Measurements from ENCODE around the gene HCN4.
"Not testable (repeated sequence)": the region's sequence is repeated elsewhere in the genome, so short reads cannot be mapped to it uniquely, and the experiment has no call there.

Gene HCN4

DNA sequence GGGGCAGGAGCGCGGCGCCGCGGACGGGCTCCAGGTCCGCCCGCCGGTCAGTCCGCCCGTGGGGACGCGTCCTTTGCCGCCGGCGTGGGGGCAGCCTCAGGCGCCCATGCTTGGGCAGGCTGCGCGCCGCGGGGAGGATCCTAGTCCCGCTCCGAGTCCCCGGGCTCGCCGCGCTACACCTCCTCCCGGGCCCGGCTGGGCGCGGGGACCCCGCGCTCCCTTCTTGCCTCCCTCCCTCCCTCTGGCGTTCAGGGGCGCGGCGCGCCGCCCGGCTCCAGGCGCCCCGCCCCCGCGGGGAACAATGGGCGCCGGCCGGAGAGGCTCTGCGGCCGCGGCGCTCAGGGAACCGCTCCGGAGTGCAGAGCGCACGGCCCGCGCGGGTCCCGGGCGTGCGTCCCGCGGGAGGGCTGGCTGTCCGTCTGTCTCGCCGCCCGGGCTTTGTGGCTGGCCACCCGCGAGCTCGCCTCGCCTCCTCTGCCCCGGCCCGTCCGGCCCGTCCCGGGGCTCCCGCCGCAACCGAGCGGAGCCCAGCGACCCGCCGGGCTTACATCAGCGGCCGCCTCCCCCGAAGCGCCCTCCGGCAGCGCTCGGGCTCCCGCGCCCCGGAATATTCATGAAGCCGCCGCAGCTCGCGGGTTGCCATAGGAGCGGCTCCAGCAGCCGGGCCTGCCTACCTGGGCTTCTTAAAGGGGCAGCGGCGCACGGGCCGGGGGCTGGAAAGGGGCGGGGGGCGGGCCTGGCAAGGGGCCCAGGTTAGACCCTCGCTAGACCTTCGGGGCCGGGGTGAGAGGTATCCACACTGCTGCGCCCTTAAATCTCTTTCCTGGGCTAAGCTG is at the start of gene HCN4:
HCN4 (minus strand) TSS at position 658 of the 836 bp plus-strand sequence. CDS start 688 bp downstream, outside the sequence.
- no peak within 1 kb of the TSS for H3K4me3 ChIP-seq (ENCODE audit: low read depth, low read length)
- no peak for DNase-seq (ENCODE audit: low read depth)
- TF ChIP-seq, protein P1, sequence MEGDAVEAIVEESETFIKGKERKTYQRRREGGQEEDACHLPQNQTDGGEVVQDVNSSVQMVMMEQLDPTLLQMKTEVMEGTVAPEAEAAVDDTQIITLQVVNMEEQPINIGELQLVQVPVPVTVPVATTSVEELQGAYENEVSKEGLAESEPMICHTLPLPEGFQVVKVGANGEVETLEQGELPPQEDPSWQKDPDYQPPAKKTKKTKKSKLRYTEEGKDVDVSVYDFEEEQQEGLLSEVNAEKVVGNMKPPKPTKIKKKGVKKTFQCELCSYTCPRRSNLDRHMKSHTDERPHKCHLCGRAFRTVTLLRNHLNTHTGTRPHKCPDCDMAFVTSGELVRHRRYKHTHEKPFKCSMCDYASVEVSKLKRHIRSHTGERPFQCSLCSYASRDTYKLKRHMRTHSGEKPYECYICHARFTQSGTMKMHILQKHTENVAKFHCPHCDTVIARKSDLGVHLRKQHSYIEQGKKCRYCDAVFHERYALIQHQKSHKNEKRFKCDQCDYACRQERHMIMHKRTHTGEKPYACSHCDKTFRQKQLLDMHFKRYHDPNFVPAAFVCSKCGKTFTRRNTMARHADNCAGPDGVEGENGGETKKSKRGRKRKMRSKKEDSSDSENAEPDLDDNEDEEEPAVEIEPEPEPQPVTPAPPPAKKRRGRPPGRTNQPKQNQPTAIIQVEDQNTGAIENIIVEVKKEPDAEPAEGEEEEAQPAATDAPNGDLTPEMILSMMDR (IDR thresholded peaks at IDR 0.05; ENCODE audit: insufficient read depth, low read depth, low read length, missing control alignments): no peak

DNA sequence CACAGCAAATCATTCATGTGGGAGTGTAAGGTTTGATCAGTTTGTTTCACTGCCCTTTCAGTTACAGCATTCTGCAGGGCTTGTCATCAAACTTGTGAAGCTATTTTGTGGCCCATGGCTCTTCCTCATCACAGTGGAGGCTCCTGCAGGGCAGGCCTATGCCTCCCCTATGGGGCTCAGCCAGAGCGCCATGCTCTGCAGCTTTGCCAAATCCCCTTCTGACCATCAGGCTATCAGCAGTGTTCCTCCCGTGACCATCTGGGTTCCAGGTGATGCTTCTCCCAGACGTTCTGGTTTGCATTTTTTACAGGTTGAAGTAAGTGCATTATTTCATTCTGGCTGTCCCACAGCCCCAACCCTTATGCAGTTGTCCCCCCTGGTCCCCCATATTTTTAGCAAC is 46.1 kb upstream of the HCN4 start:
- no peak for DNase-seq (ENCODE audit: low read depth)
- TF ChIP-seq, protein P1 (IDR thresholded peaks at IDR 0.05; ENCODE audit: insufficient read depth, low read depth, low read length, missing control alignments): no peak
- H3K4me3 ChIP-seq (ENCODE audit: low read depth, low read length): no peak overlapping the region

DNA sequence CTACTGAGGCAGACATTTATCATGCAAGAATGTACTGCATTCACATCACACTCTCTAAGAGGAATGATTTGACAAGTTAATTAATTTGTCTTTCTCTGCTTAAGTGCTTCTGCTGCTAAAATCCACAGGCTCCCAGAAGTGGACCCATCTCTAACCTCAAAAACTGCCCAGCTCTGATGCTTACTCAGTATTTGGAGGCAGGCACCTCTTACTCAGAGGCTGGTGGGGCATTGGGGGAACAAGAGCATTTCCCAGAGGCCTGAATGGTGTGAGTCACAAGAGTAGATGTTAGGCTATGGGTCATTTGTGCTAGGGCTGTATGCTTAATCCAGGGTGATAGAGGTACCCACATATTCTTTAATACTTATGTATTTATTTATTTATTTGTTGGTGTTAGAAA is 34.4 kb upstream of the HCN4 start:
- H3K4me3 ChIP-seq (ENCODE audit: low read depth, low read length): no peak overlapping the region
- TF ChIP-seq, protein P1 (IDR thresholded peaks at IDR 0.05; ENCODE audit: insufficient read depth, low read depth, low read length, missing control alignments): no peak
- no peak for DNase-seq (ENCODE audit: low read depth)

DNA sequence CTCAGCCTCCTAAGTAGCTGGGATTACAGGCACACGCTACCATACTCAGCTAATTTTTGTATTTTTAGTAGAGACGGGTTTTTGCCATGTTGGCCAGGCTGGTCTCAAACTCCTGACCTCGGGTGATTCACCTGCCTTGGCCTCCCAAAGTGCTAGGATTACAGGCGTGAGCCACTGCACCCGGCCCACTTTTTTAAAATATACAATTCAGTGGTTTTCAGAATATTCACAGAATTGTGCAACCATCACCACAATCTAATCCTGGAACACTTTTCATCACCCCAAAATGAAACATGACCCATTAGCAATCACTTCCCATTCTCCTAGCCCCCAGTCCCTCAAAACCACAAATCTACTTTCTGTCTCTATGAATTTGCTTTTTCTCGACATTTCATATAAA is 31.5 kb upstream of the HCN4 start:
- not testable (repeated sequence) for DNase-seq (ENCODE audit: low read depth); H3K4me3 ChIP-seq (ENCODE audit: low read depth, low read length)

DNA sequence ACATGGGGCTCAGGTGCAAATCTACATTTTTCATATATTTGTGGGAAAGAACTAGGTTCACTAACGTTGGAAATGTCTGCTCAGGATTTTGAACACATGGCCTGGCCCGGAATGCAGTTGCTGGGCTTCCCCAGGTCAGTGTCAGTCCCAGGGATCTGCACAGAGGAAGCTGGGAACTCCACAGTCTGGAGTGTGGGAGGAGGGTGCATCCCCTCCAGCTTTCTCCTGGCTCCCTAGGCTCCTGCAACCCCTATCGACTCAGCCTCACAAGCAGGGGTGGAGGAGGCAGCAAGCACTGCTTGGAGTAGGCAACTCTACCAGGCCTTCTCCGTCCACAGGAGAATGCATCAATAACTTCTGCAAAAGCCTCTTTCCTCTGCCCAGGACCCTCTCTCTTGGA is 30.1 kb upstream of the HCN4 start:
- TF ChIP-seq, protein P1 (IDR thresholded peaks at IDR 0.05; ENCODE audit: insufficient read depth, low read depth, low read length, missing control alignments): no peak
- no peak overlapping the region for H3K4me3 ChIP-seq (ENCODE audit: low read depth, low read length)
- no peak for DNase-seq (ENCODE audit: low read depth)

DNA sequence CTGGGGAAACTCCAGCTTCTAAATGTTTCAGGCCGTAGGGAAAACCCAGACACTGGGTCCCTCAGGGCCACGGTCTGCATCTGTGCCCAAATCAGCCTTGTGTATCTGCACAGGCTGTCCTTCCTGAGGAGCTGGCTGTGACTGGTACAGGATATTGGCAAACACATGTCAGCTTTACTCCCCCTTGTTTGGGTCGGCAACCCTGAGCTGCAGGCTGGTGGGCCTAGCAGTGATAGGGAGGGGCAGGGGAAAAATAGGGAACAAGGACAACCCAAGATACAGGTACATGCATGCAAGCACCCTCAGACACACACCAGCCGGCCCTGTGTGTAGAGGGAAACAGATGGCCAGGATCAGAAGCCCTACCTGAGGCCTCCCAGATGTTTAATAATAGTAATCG is 28.7 kb upstream of the HCN4 start:
- no peak for DNase-seq (ENCODE audit: low read depth)
- TF ChIP-seq, protein P1 (IDR thresholded peaks at IDR 0.05; ENCODE audit: insufficient read depth, low read depth, low read length, missing control alignments): no peak

DNA sequence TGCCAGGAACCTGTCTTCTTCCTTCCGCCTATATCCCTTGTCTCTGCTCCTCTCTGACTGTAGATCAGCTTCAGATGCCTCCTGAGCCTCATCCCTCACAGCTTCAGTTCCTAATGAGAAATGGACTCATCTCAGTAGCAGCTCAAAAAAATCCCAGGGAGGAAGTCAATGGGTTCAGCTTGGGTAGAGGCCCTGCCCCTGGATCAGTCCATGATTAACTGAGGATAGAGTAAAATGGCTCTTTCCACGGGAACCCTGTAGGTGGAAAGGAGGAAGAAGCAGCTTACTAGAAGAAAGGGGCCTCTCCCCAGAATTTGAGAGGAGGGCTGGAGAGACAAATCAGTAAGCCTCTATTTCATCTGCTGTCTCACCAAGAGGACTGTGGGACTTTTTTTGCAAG is 26.9 kb upstream of the HCN4 start:
- H3K4me3 ChIP-seq (ENCODE audit: low read depth, low read length): no peak overlapping the region
- TF ChIP-seq, protein P1 (IDR thresholded peaks at IDR 0.05; ENCODE audit: insufficient read depth, low read depth, low read length, missing control alignments): no peak
- no peak for DNase-seq (ENCODE audit: low read depth)

More for the DNA sequence above, 28.7 kb upstream of the HCN4 start:
- H3K4me3 ChIP-seq (ENCODE audit: low read depth, low read length): no peak overlapping the region

Data from GM12865 (cell line).